SK-N-SH (cell line): ENCODE measurements around the gene CAPSL.

Experiments
- POLR2AphosphoS5 ChIP-seq: IDR thresholded peaks from 2 replicates; pipeline ENCODE4 v1.6.1; 2012; ENCODE audit warnings: low read depth, low read length
- RFX5 ChIP-seq: IDR thresholded peaks from 2 replicates; pipeline ENCODE4 v1.6.1; 2012; ENCODE audit warnings: mild to moderate bottlenecking, improper control_type of control experiment, low read length
- SMC3 ChIP-seq: IDR thresholded peaks from 2 replicates; pipeline ENCODE4 v1.6.1; 2012; ENCODE audit warnings: low read depth, low read length, improper control_type of control experiment
- TF ChIP-seq, protein P1 (sequence below): fragments of 200-600 bp; sonication (generic); IDR thresholded peaks from 2 replicates; pipeline ENCODE4 v1.6.1; 2017; ENCODE audit warnings: antibody characterized with exemption, mild to moderate bottlenecking, moderate library complexity

DNA sequence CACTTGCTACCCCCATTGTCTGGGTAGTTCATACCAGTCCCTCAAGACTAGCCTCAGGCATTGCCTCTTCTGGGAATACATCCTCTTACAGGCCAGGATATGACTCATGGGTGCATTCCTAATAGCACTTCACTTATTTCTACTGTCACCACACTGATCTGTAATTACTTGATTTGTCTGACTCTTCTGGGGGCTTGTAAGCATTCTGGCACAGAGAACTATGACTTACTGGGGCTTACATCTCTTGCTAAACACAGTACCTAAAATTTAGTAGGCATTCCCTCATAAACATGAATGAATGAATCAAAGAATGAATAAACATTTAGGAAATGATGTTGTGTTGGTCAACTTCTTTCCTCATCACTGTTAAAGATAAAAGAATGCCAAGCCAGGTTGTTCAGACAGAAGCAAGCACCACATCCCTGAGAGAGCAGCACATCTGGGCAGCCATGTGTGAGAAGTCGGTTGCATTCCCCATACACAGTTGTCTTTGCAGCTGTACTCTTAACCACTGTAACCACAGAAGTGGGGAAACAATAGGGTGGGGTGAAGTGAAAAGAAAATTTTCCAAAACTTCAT lies 54.1 kb downstream of the CAPSL start:
- TF ChIP-seq POLR2AphosphoS5 (no peak), RFX5 (no peak), SMC3 (no peak)
- TF ChIP-seq, protein P1, sequence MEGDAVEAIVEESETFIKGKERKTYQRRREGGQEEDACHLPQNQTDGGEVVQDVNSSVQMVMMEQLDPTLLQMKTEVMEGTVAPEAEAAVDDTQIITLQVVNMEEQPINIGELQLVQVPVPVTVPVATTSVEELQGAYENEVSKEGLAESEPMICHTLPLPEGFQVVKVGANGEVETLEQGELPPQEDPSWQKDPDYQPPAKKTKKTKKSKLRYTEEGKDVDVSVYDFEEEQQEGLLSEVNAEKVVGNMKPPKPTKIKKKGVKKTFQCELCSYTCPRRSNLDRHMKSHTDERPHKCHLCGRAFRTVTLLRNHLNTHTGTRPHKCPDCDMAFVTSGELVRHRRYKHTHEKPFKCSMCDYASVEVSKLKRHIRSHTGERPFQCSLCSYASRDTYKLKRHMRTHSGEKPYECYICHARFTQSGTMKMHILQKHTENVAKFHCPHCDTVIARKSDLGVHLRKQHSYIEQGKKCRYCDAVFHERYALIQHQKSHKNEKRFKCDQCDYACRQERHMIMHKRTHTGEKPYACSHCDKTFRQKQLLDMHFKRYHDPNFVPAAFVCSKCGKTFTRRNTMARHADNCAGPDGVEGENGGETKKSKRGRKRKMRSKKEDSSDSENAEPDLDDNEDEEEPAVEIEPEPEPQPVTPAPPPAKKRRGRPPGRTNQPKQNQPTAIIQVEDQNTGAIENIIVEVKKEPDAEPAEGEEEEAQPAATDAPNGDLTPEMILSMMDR: no peak
